ENCODE results near the gene TACR1.

GRCh38 chr2:75006041-75006440 is 193.3 kb downstream of the TACR1 start:
- no peak for TF ChIP-seq ATF7 (IDR thresholded peaks at IDR 0.05)
- no peak for TF ChIP-seq ATF7 (CRISPR knock-in tag; IDR thresholded peaks at IDR 0.05)
- TF ChIP-seq TOE1 (CRISPR knock-in tag; IDR thresholded peaks at IDR 0.05): no peak
- TF ChIP-seq ZFYVE20 (CRISPR knock-in tag; IDR thresholded peaks at IDR 0.05; ENCODE audit: borderline replicate concordance, low read depth): no peak
